Esophagus squamous epithelium (tissue), 4 donors: ENCODE data around the gene C1orf21.

Experiments used
- POLR2A ChIP-seq, 4 donors: fragments of 450-650 bp; IDR thresholded peaks; one replicate each; pipeline ENCODE4 v1.6.1; 2017; ENCODE audit warnings: antibody characterized with exemption in 4 of 4, mild to moderate bottlenecking in 4 of 4, moderate library complexity in 3 of 4
- TF ChIP-seq, protein P1 (sequence below), 6 experiments: fragments of 450-650 bp in 4 of 6; fragments of 200-600 bp in 2 of 6; sonication (generic) in 2 of 6; IDR thresholded peaks; one replicate each; pipeline ENCODE4 v1.5.1; 2016 to 2019; ENCODE audit warnings: antibody characterized with exemption in 6 of 6, mild to moderate bottlenecking in 4 of 6, moderate library complexity in 4 of 6

DNA sequence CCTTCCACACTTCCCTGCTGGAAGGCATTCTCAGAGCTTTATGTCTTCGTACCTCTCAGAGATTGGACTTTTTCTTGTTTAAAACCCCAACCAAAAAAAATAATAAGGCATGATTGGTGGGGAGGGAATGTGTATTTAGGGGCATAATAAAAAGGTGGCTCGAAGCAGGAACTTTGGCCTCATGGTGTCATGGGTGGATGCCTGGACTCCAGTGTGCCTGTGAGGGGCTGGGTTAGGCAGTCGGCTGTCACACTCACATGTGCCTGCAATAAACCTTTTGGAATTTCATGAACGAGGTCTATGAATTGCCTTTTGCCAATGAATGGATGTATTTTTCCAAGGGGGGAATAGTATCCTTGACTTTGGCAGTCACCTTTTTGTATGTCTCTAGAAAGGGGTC, 236.6 kb downstream of the C1orf21 start:
- TF ChIP-seq, protein P1, sequence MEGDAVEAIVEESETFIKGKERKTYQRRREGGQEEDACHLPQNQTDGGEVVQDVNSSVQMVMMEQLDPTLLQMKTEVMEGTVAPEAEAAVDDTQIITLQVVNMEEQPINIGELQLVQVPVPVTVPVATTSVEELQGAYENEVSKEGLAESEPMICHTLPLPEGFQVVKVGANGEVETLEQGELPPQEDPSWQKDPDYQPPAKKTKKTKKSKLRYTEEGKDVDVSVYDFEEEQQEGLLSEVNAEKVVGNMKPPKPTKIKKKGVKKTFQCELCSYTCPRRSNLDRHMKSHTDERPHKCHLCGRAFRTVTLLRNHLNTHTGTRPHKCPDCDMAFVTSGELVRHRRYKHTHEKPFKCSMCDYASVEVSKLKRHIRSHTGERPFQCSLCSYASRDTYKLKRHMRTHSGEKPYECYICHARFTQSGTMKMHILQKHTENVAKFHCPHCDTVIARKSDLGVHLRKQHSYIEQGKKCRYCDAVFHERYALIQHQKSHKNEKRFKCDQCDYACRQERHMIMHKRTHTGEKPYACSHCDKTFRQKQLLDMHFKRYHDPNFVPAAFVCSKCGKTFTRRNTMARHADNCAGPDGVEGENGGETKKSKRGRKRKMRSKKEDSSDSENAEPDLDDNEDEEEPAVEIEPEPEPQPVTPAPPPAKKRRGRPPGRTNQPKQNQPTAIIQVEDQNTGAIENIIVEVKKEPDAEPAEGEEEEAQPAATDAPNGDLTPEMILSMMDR (IDR thresholded peaks at IDR 0.05), result no peak
- TF ChIP-seq POLR2A (IDR thresholded peaks at IDR 0.05), result no peak
